IPS-18c (cell line): ENCODE data around the gene PCDHA2.
"Not testable (repeated sequence)": the region's sequence is repeated elsewhere in the genome, so short reads cannot be mapped to it uniquely, and the experiment has no call there.

ENCODE experiments used
- H3K4me3 ChIP-seq: 2 replicates; pipeline ENCODE4 v1.7.0; 2013; ENCODE audit warnings: low read depth, mild to moderate bottlenecking, low read length, moderate library complexity; ENCODE audit not compliant: insufficient read depth
- H3K9me3 ChIP-seq: one replicate; pipeline ENCODE4 v1.6.1; 2013; ENCODE audit warnings: mild to moderate bottlenecking, low read length, moderate library complexity; ENCODE audit not compliant: control insufficient read depth, insufficient read depth

The PCDHA2 gene

GRCh38 chr5:140794595-140795258 lies at the start of gene PCDHA2:
TSS of gene PCDHA2 (plus strand) at chr5:140794852.
- Histone ChIP-seq H3K4me3 (peak within 1 kb of the TSS; percentile 49), H3K9me3 (no peaks in the 10 kb centered on the region)

- H3K4me3 ChIP-seq = no peak overlapping the region
- peaks cover 14% of the 10 kb centered on the region for H3K9me3 ChIP-seq
These were observed 41.1 kb upstream of the PCDHA2 start for GRCh38 chr5:140753561-140753960.

GRCh38 chr5:140764177-140764973 lies 30.3 kb upstream of the PCDHA2 start:
- Histone ChIP-seq H3K9me3 (peaks cover 15% of the 10 kb centered on the region), H3K4me3 (no peak overlapping the region)

- peaks cover 15% of the 10 kb centered on the region for H3K9me3 ChIP-seq
- H3K4me3 ChIP-seq = no peak overlapping the region
These were observed 27.2 kb upstream of the PCDHA2 start for GRCh38 chr5:140767444-140767843.

- no peak overlapping the region for H3K4me3 ChIP-seq
- H3K9me3 ChIP-seq = no peaks in the 10 kb centered on the region
These were observed 14.1 kb upstream of the PCDHA2 start for GRCh38 chr5:140780512-140780911.

GRCh38 chr5:140785905-140786686 lies 8.6 kb upstream of the PCDHA2 start, which contains the start of gene PCDHA1:
TSS of gene PCDHA1 (plus strand) at chr5:140786140.
- no peak within 1 kb of the TSS for H3K4me3 ChIP-seq
- H3K9me3 ChIP-seq = peaks cover 5% of the 10 kb centered on the region

GRCh38 chr5:140787422-140787821 lies 7.2 kb upstream of the PCDHA2 start:
- not testable (repeated sequence) for H3K4me3 ChIP-seq, H3K9me3 ChIP-seq

- H3K9me3 ChIP-seq, H3K4me3 ChIP-seq: not testable (repeated sequence)
These were observed 6.7 kb upstream of the PCDHA2 start for GRCh38 chr5:140787849-140788504.

GRCh38 chr5:140791089-140791488 lies 3.6 kb upstream of the PCDHA2 start:
- Histone ChIP-seq H3K4me3 (no peak overlapping the region), H3K9me3 (peaks cover 5% of the 10 kb centered on the region)

- H3K4me3 ChIP-seq = peak overlapping the region; percentile 49; the same call in 1 of the 2 replicates
- no peaks in the 10 kb centered on the region for H3K9me3 ChIP-seq
These were observed 598 bp downstream of the PCDHA2 start for GRCh38 chr5:140795259-140795641.

- H3K9me3 ChIP-seq, H3K4me3 ChIP-seq: not testable (repeated sequence)
These were observed 1.5 kb downstream of the PCDHA2 start for GRCh38 chr5:140796072-140796717.

- Histone ChIP-seq H3K9me3 (no peaks in the 10 kb centered on the region), H3K4me3 (no peak overlapping the region)
These were observed 2.1 kb downstream of the PCDHA2 start for GRCh38 chr5:140796718-140797095.

- Histone ChIP-seq H3K9me3 (no peaks in the 10 kb centered on the region), H3K4me3 (no peak within 1 kb of the TSS)
These were observed 6.3 kb downstream of the PCDHA2 start, which contains the start of gene PCDHA3 for GRCh38 chr5:140800816-140801493. TSS of gene PCDHA3 (plus strand) at chr5:140801057.

GRCh38 chr5:140801494-140801841 lies 6.8 kb downstream of the PCDHA2 start:
- Histone ChIP-seq H3K9me3 (no peaks in the 10 kb centered on the region), H3K4me3 (no peak overlapping the region)

GRCh38 chr5:140802381-140802780 lies 7.7 kb downstream of the PCDHA2 start:
- not testable (repeated sequence) for H3K9me3 ChIP-seq, H3K4me3 ChIP-seq

- Histone ChIP-seq H3K9me3 (no peaks in the 10 kb centered on the region), H3K4me3 (no peak overlapping the region)
These were observed 8.2 kb downstream of the PCDHA2 start for GRCh38 chr5:140802781-140803271.
